Daoy (cell line): ENCODE results near the gene SLC6A3. TPM values are rescaled to one million over a fixed set of nuclear protein-coding genes. Genes with fewer than 3 reads are reported as not detected.
"Not testable (repeated sequence)": the region's sequence is repeated elsewhere in the genome, so short reads cannot be mapped to it uniquely, and the experiment has no call there.

Experiments
- DNase-seq: peaks from one replicate; pipeline ENCODE4 v3.0.0-alpha.2; 2015; ENCODE audit warnings: low read depth
- total RNA-seq: library from RNA; depleted of rRNA; stranded (reverse); fragments of >200 nt; shearing (Covaris generic); gene quantifications from 2 replicates; pipeline ENCODE4 v1.2.3, GENCODE V29; 2014

Gene SLC6A3
- total RNA-seq, 1 experiment from 2014 or later: not detected

DNA sequence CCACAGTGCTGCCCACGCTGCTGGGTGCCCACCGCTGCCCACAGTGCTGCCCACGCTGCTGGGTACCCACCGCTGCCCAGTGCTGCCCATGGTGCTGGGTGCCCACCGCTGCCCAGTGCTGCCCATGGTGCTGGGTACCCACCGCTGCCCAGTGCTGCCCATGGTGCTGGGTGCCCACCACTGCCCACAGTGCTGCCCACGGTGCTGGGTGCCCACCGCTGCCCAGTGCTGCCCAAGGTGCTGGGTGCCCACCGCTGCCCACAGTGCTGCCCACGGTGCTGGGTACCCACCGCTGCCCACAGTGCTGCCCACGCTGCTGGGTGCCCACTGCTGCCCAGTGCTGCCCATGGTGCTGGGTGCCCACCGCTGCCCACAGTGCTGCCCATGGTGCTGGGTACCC lies 22.7 kb downstream of the SLC6A3 start:
- not testable (repeated sequence) for DNase-seq

DNA sequence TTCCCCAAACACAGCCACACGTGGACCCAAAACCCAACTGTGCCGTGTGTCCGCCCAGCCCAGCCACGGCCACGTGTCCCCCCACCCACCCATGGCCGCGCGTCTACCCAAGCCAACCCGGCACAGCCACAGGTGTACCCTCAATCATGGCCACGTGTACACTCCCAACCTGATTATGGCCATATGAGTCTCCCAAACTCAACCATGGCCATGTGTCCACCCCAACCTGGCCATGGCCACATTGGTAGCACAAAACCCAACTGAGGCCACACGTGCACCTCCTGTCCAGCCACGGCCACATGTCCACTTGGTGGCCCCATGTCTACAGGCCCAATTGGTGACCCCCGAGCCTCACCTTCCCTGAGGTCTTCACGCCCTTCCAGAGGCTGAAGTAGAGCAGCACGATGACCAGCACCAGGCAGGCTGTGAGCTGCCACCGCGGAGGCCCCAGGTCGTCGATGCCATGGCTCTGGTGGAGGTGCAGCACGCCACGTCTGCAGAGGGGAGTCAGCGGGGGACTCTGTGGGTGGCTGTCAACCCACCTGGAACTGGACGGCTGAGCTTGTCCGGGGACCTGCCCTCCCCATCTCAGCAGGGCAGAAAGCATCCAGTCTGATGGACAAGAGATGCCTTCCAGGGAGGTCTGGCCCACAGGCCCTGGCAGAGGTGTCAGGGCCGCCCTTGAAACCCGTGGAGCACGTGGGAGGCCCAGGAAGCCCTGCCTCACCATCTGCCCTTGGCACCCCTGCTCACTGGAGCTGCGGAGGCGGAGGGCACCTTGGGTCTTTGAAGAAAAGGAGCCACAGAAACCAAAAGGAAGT lies 23.5 kb downstream of the SLC6A3 start:
- DNase-seq: no peak

DNA sequence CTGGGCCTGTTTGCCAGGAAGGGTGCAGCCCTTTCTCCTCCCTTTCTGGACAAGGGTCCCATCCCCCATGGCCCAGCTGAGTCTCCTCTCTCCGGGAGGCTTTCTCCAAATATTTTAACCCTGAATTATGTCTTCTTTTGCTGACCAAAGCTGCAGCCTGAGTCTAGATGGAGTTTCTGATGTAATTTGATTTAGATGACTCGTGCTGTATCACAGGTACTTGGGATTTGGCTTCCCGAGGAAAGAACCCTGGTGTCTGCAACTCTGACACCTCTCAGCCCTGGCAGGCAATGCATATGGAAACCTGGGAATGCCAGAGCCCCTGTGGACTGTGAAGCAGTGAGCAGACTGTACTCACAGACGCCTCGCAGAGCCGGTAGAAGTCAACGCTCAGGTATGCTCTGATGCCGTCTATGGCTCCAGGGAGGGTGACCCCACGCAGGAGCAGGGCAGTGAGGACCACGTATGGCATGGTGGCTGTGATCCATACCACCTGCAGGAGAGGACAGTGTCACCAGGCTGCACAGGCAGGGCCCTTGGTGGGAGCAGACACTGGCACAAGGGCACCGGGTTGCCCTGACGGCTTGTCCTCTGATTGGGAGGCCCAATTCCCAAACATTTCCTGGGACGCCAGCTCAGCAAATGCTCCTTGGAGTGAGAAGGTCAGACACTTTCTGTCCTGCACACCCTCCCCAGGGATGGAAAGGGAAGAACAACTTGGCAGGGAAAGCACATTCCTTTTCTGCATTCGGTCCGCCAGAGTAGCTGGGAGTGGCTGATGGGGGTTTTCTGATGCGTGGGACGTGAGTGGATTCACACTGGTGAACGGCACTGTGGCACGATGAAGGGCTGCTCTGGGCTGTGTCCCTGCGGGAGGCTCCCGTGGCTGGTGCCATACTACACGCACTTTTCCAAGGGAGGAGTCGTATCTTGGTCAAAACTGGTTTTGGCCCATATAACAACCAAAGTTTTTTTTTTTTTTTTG lies 24.7 kb downstream of the SLC6A3 start:
- DNase-seq: no peak

DNA sequence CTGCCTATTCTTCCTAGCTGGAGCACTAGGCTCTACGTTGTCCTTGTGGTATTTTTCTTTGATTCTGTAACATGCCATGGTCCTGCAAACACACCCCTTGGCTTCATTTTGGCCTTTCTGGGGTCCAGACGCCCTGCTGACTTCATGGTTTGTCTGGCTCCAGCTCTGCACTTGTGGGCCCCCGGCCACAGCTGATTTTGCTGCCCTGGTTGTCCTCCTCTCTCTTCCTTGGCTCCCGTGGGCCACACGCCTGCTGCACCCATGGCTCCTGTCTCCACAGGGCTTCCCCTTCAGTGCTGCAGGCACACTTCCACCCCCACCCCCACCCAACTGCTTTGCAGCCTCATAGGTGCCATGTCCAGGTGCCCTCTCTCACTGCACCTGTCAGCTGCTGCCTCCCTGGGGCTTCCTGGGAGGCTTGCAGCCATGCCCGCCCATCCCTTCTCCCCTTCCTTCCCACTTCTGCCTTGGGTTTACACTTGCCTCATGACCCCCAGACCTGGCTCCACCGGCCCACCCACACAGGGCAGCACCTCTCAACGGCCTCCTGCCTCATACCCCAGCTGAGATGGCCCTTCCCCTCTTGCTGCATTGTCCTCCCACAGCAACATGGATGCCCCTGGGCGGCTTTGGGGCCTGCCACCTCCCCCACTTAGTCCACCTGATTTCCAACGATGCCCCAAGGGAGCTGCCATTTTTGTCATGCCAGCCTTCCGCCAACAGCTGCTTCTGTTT lies 25.6 kb downstream of the SLC6A3 start:
- no peak for DNase-seq

DNA sequence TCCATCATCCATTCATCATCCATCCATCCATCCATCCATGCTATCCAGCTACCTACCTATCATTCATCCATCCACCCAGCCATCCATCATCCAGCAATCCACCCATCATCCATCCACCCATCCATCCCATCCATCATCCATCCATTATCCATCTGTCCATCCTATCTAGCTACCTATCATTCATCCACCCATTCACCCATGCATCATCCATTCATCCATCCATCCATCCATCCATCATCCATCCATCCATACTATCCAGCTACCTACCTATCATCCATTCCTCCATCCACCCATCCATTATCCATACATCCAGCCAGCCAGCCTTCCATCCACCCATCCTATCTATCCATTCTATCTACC lies 26.3 kb downstream of the SLC6A3 start:
- DNase-seq: no peak

DNA sequence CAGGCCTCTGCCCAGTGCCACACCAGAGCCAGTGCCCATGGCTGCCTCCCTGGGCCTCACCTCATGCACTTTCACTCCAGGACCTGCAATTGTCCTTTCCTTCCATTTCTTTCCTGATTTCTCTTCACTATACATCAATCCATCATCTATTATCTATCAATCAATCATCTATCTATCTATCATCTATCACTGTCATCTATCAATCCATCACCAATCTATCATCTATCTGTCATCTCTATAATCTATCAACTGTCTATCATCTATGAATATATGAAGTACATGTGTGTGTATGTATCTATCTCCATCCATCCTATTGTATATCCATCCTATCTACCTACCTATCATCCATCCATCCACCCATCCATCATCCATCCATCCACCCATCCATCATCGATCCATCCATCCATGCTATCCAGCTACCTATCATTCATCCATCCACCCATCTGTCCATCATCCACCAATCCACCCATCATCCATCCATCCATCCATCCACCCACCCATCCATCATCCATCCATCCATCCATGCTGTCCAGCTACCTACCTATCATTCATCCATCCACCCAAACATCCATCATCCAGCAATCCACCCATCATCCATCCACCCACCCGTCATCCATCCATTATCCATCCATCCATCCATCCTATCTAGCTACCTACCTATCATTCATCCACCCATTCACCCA lies 26.9 kb downstream of the SLC6A3 start:
- DNase-seq: no peak

DNA sequence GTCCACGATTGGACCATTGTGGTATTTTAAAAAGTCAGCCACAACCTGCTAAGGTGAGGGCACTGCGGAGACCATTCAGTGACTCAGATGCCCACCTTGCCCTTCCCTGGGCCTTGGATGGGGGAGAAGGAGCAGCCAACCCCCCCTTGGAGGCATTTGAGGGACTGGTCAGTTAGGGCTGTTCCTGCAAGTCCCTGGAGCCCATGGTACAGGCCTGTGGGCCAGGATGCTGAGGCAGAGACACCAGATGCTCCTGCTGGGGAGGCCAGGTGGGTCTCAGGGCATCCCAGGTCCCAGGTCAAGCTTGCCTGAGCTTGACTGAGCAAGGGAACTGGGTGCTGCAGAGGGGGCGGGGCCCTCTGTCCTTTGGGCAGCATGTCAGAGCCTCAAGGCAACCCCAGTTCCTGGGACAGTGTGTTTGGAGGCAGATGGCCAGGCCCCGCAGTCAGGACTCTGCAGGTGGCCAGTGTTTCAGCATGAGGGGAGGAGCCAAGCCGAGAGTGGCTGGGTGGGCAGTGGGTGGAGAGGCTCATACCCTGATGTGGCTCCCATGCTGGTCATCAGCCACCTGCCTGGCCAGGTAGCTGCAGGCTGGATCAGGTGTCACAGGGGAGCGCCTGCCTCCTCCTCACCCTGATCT lies 27.5 kb downstream of the SLC6A3 start:
- no peak for DNase-seq

DNA sequence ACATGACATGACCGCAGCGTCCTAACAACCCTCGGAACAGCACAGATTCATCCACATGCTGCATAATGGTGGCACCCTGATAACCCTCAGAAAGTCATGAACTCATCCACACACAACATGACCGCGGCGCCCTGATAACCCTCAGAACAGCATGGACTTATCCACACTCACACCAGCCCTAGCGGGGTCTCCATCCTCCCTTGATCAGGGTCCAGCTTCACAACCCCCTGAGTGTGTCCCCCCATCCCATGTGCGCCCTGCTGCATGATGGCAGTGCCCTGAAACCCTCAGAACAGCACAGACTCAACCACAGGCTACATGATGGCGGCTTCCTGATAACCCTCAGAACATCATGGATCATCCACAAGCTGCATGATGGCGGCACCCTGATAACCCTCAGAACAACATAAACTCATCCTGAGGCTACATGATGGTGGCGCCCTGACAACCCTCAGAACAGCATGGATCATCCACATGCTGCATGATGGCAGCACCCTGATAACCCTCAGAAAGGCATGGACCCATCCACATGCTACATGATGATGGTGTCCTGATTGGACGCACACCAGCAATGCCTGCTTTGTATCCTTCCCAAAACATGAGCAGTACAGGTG lies 28.3 kb downstream of the SLC6A3 start:
- no peak for DNase-seq

DNA sequence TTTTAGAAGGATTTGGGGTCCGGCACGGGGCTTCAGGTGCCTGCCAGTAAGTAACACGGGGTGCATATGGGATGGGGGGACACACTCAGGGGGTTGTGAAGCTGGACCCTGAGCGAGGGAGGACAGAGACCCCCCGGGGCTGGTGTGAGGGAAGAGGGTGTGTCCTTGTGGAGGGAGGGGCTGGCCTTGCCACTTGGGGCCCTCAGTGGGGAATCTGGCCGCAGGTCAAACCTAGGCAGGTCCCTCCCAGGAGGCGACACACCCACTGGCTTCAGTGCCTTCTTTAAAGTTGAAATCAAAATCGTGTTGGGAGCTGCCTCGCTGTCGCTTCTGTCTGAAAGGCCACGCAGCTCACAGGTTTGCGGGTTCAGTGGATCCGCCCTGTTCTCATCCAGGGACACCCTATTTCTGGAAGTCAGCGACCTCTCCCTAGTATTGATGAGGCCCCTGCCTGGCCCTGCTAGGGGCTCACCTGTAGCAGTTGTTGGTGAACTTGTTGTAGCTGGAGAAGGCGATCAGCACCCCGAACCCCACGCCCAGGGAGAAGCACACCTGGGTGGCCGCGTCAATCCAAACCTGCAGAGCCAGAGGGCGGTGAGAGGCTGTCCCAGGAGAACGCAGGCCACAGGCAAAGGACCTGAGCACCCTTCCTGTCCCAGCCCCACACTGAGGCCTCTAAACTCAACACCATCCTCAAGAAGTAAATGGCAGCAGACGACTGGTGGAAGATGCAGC lies 29.4 kb downstream of the SLC6A3 start:
- no peak for DNase-seq

DNA sequence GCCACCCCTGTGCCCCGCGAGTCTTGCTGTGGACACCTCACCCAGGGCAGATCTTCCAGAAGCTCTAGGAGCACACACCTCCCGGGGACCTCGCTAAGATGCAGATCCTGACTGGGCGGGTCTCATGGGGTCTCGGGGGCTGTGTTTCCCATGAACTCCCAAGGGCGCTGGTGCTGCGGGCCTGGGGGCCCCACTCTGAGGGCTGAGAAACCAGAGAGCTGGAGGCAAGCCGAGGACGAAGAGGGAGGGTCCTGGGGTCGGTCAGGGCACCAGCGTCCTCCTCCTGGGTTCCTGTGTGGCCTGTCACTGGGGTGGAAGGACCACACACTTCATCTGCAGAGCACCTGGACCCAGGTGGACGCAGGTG lies 30.2 kb downstream of the SLC6A3 start:
- no peak for DNase-seq

DNA sequence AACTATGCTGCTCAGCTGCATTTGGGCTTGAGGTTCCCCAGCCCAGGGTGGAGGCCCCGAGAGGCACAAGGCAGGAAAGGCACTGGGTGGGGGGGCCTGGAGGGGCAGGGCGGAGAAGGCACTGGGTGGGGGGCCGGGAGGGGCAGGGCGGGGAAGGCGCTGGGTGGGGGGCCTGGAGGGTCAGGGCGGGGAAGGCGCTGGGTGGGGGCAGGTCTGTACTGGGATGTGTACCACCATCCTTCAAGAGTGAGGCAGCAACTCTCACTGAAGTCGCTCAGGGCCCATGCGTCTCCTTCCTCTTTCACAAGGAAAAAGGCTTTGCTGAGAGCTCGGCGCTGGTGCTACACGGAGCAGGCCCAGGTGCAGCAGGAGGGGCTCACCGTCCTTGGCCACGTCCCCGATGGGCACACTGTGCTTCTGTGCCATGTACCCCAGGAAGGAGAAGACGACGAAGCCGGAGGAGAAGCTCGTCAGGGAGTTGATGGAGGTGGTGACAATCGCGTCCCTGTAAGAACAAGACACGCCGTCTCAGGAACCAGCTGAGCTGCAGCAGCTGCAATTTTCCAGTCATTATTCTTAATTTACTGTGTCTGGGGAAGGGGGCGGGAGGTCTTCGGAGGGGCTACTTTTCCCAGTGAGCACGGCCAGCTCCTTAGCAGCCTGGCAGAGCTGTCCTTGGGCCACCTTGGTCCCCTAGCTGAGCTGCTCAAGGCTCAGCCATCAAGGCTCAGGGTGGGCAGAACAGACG lies 30.8 kb downstream of the SLC6A3 start:
- peak; percentile 19 for DNase-seq

DNA sequence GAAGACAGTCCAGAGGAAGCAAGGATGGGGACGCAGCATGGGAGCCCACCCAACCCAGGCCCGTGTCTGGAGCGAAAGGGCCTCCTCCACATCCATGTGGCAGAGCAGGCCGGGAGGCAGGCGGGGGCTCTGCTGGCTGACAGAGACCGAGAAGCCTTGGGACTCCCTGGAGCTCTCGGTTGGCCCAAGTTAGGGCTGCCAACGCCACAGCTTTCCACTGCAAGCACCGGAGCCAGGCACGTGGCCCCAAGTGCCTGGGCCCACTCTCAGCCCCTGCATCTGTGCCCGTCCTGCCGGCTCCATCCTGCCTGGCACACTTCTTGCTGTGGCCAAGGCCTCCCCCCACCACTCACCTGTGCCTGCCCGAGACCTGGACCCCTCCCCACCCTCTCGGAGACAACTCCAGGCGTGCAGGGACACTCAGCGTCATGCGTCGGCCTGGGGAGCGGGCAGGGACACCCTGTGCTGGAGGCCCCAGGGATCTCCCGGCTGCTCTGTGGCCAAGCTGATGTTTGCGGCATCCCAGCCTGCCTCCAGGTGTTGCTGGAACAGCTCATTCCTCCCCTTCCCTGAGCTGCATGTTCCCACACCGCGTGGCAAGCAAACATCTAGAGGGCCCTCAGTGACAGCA lies 31.5 kb downstream of the SLC6A3 start:
- DNase-seq: no peak

DNA sequence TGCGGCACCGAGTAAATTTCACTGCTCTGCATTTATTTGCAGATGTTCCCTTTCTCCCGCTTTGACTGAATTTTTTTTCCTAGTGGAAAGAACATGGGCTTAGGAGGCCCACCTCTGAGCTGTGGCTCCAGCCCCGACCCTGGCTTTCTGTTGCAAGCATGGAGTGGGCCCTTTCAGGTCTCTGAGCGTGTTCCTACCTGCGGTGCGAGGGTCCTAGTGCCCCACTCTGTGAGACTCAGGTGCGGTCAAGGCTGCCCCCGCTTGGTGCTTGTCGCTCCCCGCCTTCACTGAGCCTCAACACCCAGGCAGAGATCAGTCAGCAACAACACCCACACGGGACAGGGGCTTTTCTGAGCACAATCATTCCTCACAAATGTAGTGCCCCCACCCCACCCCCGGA lies 32.0 kb downstream of the SLC6A3 start:
- no peak for DNase-seq

DNA sequence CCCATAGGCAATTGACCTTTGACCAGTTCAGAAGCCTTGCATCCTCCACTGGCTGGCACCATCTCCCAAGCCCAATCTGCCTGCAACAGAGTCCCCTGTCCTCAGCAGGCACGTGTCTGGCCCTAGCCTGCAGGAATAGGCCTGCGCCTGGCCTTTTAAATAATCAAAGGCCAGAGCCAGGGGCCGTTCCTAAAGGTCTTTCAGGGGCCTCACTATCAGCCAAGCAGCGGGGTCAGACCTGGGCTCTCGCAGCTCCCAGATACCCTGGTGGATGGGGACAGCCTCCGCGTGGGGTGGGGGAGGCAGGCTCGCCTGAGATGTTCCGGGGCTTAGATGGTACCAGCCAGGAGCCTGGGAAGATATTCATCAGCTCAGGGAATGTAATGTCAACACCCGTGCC lies 32.6 kb downstream of the SLC6A3 start:
- no peak for DNase-seq

DNA sequence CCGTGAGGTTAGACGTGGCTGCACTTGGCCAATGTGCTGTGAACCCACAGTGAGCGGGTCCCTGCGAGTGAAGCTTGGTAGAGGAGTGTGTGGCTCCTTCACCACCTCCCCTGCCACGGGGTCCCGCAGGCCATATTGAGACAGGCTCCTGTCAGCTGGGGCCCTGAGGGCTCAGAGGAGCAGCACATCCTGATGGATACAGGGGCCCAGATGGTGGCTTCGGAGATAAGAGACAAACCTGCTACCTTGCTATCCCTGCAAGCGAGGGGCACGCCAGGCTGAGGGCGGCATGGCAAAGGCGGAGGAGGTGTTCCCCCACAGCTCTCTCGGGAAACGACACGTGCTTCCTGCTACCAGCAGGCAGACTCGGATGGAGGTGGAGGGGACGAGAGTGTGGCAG lies 33.1 kb downstream of the SLC6A3 start:
- no peak for DNase-seq

DNA sequence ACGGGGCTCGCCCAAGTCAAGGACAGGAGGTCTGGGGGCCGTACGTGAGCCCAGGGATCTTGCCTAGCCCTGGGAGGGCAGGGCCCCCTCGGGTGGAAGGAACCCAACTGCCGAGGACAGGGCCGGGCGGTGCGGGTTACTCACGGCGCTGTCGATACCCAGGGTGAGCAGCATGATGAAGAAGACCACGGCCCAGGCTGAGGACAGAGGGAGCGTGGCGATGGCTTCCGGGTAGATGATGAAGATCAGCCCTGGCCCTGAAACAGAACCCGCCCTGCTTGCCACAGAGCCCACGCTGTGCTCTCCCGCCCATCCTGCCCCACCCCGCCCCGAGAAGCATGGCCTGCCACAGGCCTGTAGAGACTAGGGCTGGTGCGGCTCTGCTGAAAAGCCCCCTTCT lies 34.1 kb downstream of the SLC6A3 start:
- DNase-seq: no peak

DNA sequence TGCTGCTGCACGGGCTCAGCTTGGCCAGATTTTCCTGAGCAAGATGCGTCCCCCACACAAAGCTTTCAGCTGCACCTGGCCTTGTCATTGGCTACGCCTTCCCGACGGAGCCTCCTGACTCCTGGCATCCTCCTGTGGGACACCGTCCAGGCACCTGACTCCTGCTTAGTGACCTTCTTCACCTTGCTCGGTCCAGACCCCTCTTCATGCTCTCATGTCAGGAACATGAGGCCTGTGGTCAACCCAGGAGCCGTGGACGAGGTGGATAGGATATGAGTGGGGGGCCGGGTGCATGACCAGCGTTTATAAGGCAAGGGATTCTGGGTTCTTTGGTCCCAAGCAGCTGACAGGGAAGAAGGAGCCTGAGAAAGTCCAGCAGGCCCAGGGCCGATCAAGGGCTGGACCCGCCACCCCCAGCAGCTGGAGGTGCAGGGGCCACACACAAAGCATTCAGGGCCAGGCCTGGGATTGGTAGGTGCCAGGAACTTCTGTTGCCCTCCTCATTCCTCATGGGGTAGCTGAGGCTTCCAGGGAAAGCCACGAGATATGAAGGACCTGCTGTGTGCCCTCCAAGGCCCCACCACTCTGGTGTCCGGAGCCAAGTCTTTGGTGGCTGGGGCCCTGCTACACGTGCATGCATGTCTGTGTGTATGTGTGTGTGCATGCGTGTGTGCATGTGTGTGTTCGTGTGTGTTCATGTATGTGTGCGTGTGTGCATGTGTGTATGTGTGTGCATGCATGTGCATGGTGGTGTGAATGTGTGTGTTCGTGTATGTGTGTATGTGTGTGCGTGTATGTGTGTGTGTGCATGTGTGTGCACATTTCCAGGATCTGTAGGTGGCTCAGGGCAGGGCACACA lies 34.9 kb downstream of the SLC6A3 start:
- no peak for DNase-seq
